Measurements from ENCODE around the gene KLHL21.

- TF ChIP-seq CTCF (IDR thresholded peaks at IDR 0.05; ENCODE audit: insufficient read depth, low read depth, low read length), result no peak
- TF ChIP-seq EZH2 (IDR thresholded peaks at IDR 0.05; ENCODE audit: insufficient read depth, low read length), result no peak
These were observed 20.3 kb downstream of the KLHL21 start for GRCh38 chr1:6582370-6582769.

Data from astrocyte (in vitro differentiated cells and primary cell).